Ascending aorta (tissue), 2 donors: ENCODE data around the gene HDAC8. TPM values are rescaled to one million over a fixed set of nuclear protein-coding genes. Genes with fewer than 3 reads are reported as not detected.

Experiments
- DNase-seq, 2 donors: peaks; one replicate each; pipeline ENCODE4 v3.0.0-alpha.2; 2019; ENCODE audit warnings: low spot score in 2 of 2
- H3K27ac ChIP-seq, 2 donors: fragments of 200-600 bp; sonication (generic); one replicate each; pipeline ENCODE4 v1.5.1; 2016 to 2017; ENCODE audit warnings: mild to moderate bottlenecking in 1 of 2
- H3K27me3 ChIP-seq: fragments of 200-600 bp; sonication (generic); one replicate; pipeline ENCODE4 v1.5.1; 2017
- H3K36me3 ChIP-seq, 2 donors: fragments of 200-600 bp; sonication (generic); one replicate each; pipeline ENCODE4 v1.5.1; 2016
- H3K4me1 ChIP-seq, 2 donors: fragments of 200-600 bp; sonication (generic); one replicate each; pipeline ENCODE4 v1.5.1; 2016 to 2017; ENCODE audit warnings: mild to moderate bottlenecking in 1 of 2
- H3K4me3 ChIP-seq, 2 donors: fragments of 200-600 bp; sonication (generic); one replicate each; pipeline ENCODE4 v1.5.1; 2016 to 2017; ENCODE audit warnings: mild to moderate bottlenecking in 1 of 2
- H3K9me3 ChIP-seq, 2 donors: fragments of 200-600 bp; sonication (generic); one replicate each; pipeline ENCODE4 v1.5.1; 2016
- intact Hi-C: fragments of 100-400 bp; cut with DNase I; formaldehyde crosslinking; loops from one replicate; pipeline ENCODE4 v1.15.1; 2023
- total RNA-seq: library from RNA; depleted of rRNA; stranded (reverse); fragments of >200 nt; gene quantifications from one replicate; pipeline ENCODE4 v1.1.0, GENCODE V29; 2016
- TF ChIP-seq, protein P1 (sequence below), 3 experiments: fragments of 200-600 bp in 2 of 3; fragments of 450-650 bp in 1 of 3; sonication (generic) in 2 of 3; IDR thresholded peaks; one replicate each; pipeline ENCODE4 v1.5.1; 2016 to 2019; ENCODE audit warnings: antibody characterized with exemption in 3 of 3, mild to moderate bottlenecking in 1 of 3, moderate library complexity in 1 of 3

Gene HDAC8
- 41.1 TPM for total RNA-seq

DNA sequence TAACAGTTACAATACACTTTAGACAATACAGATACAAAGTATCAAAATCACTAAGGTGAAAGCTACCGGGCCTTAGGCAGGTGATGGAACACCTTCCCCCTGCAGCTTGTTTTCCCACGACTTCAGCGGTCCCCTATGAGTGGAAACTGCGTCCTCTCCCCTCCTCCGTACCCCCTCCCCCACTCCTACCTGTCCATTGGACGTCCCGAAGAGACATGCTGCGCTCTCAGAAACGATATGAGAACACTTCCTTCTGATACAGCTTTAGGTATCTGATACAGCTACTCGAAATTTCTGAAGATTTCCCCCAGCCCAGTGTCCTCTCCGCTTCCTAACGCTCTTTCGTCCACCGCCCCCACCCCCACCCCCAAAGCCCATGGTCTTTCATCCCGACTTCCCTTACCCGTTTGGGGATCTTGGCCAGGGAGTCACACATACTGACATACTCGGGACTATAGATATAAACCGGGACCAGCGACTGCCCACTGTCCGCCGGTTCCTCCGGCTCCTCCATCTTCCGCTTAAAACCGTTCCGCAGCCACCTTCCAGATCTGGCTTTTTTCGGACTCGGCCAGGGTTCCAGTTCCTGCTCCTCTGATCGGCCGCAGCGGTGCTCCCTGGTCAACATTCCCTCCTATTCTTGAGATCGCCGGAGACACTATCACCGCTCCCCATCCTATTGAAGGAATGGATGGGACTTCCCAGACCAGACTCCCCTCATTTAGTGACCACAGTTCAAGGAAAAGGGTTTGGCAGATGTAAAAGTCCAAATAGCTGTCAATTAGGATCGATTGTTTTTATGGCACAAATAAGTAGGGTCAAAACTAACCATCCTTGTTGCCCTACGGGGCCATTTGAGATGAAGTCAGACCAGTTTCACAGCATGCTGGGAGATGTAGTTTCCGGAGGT lies at the start of gene HDAC8:
HDAC8 (minus strand) TSS at position 596 of the 910 bp plus-strand sequence; CDS start at position 514, 82 bp downstream.
- H3K4me3 ChIP-seq = peak within 1 kb of the TSS; percentile 56 to 71
- H3K27me3 ChIP-seq = no peaks in the 10 kb centered on the region
- no peaks in the 10 kb centered on the region for H3K9me3 ChIP-seq
- intact Hi-C loops = no loop called here
- TF ChIP-seq, protein P1, sequence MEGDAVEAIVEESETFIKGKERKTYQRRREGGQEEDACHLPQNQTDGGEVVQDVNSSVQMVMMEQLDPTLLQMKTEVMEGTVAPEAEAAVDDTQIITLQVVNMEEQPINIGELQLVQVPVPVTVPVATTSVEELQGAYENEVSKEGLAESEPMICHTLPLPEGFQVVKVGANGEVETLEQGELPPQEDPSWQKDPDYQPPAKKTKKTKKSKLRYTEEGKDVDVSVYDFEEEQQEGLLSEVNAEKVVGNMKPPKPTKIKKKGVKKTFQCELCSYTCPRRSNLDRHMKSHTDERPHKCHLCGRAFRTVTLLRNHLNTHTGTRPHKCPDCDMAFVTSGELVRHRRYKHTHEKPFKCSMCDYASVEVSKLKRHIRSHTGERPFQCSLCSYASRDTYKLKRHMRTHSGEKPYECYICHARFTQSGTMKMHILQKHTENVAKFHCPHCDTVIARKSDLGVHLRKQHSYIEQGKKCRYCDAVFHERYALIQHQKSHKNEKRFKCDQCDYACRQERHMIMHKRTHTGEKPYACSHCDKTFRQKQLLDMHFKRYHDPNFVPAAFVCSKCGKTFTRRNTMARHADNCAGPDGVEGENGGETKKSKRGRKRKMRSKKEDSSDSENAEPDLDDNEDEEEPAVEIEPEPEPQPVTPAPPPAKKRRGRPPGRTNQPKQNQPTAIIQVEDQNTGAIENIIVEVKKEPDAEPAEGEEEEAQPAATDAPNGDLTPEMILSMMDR (IDR thresholded peaks at IDR 0.05) = no peak
- H3K36me3 ChIP-seq = peaks cover 0 to 9% of the 10 kb centered on the region in 2 donors
- no peaks in the 10 kb centered on the region for H3K4me1 ChIP-seq
- DNase-seq = peak in 1 of 2 donors; percentile 77
- peak within 1 kb of the TSS; percentile 61 to 67 for H3K27ac ChIP-seq

DNA sequence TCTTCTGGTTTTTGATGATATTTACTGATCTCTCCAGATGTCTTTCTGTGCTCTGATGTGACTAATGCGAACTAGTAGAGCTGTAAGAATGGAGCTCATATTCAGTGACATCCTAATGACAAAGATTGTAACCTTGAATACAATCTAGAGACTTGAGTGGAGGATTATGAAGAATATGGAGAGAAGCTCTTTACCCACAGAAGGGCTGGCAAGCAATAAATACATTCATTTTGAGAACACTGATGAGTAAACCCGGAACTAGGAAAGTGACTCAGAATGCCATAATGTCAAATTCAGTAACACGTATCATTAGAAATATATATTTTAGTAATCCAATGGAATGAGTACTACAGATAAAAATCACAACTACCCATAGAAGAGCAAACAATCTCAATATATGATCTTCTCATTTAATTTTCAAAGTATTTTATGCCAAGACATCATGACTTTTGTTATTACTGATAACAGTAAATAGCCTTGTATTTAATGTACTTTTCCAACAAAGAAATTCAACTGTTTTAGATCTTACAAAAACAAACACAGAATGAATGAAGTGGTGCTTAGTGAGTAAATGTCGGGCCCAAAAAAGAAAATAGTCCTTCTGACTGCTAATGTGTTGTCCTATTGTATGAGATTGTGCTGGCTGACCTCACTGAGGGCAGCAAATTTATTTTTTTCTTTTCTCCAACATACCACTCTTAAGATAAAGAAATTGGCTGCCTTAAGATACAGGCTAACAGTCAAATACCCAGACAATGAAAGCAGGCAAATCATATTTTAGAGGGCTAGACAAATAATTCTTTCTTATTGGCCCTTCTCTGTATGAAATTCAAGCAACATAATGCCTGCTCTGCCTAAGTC lies 49.2 kb upstream of the HDAC8 start:
- intact Hi-C loops = loop anchor here (5.0 to 10.0 kb wide), 2 partner anchors 57 to 90 kb away; partner anchors contain the start of gene PHKA1
- Histone ChIP-seq H3K36me3 (no peaks in the 10 kb centered on the region), H3K4me3 (no peak overlapping the region), H3K27me3 (no peaks in the 10 kb centered on the region), H3K9me3 (no peaks in the 10 kb centered on the region), H3K4me1 (peaks cover 0 to 3% of the 10 kb centered on the region in 2 donors), H3K27ac (peak overlapping the region; percentile 71 to 76)
- no peak for DNase-seq
- TF ChIP-seq, protein P1 (IDR thresholded peaks at IDR 0.05) = no peak

DNA sequence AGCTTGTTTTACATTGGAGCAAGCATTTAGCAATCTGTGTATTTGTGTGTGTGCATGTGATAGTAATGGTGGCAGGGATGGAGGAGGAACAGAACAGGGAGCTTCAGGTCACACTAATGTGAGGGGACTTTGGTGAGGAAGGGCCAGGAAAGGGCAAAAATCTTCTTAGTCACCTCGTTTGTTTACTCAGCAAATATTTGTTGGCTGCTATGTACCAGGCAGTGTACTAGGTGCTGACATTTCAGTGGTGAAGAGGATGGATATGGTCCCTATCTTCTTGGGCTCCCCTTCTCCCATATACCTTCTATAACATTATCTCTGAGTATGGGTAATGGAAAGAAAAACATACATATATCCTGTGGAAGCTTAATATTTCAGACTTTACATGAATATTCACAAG lies 48.5 kb upstream of the HDAC8 start:
- DNase-seq = no peak
- Histone ChIP-seq H3K9me3 (no peaks in the 10 kb centered on the region), H3K36me3 (no peaks in the 10 kb centered on the region), H3K27ac (peak overlapping the region; percentile 71 to 76), H3K4me3 (no peak overlapping the region), H3K4me1 (peaks cover 0 to 3% of the 10 kb centered on the region in 2 donors), H3K27me3 (no peaks in the 10 kb centered on the region)
- intact Hi-C loops = loop anchor here (5.0 to 10.0 kb wide), 2 partner anchors 56 to 91 kb away; partner anchors contain the start of gene PHKA1
- TF ChIP-seq, protein P1 (IDR thresholded peaks at IDR 0.05) = no peak

DNA sequence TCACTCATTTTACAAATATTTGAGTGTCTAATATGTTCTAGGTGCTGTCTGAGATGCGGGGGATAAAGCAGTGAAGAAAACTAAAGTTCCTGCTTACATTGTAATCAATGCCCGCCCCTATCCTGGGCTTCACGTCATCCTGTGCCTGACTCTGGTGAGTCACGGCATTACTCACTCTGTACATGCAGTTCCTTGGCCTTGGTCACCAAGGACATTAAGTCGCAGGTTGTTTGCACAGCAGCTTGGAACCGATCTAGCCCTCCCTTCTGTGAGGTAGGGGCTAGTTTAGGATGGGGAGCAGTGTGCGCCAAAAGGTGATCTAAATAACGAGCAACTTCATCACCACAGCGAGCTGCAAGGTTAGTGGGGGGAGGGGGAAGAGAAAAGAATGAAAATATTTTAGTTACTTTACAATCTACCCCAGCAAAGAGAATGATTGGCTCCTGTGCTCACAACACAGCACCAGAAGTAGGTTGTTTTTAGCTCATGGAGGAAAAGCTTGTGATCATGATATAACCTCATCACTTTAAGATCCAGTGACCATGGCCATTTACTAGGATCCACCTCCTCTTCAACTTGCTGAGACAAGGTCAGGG lies 48.0 kb upstream of the HDAC8 start:
- peak; percentile 42 to 89 for DNase-seq
- TF ChIP-seq, protein P1 (IDR thresholded peaks at IDR 0.05) = no peak
- H3K4me3 ChIP-seq = no peak overlapping the region
- peaks cover 0 to 3% of the 10 kb centered on the region in 2 donors for H3K4me1 ChIP-seq
- H3K27me3 ChIP-seq = no peaks in the 10 kb centered on the region
- H3K9me3 ChIP-seq = no peaks in the 10 kb centered on the region
- intact Hi-C loops = loop anchor here (5.0 to 10.0 kb wide), 2 partner anchors 56 to 92 kb away; partner anchors contain the start of gene PHKA1
- H3K27ac ChIP-seq = peak overlapping the region; percentile 71 to 76
- H3K36me3 ChIP-seq = no peaks in the 10 kb centered on the region

DNA sequence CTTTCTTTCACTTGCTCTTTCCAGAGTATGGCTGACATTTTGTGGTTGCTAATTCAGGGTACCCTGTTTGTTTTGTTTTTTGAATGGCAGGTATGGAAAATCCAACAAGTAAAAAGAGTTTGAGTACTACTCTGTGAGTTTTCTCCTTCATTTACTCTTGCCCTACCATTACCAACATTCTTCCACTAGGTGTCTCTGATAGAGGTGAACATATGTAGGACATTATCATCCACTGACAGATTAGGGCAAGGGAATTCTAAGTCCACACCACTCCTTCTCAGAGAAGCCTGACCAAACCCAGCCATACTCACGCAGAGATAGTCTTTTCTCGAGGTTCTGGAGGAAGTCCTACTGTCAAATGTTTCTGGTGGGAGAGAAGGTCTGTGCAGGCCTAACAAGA lies 36.7 kb upstream of the HDAC8 start:
- Histone ChIP-seq H3K4me3 (no peak overlapping the region), H3K36me3 (peaks cover 0 to 3% of the 10 kb centered on the region in 2 donors), H3K9me3 (no peaks in the 10 kb centered on the region), H3K27me3 (no peaks in the 10 kb centered on the region), H3K27ac (no peak overlapping the region), H3K4me1 (no peaks in the 10 kb centered on the region)
- TF ChIP-seq, protein P1 (IDR thresholded peaks at IDR 0.05) = no peak
- intact Hi-C loops = no loop called here
- no peak for DNase-seq
